HG02798 (cell line): Measurements from ENCODE around the gene SLC12A1.

ENCODE experiments used
- ATAC-seq: cut with Tn5 transposase; IDR thresholded peaks from one replicate; pipeline ENCODE4 v1.9.1; 2021; ENCODE audit warnings: mild to moderate bottlenecking; ENCODE audit not compliant: unreplicated experiment, poor library complexity

Gene SLC12A1

GRCh38 chr15:48340111-48340510 lies 134.0 kb downstream of the SLC12A1 start:
- ATAC-seq, result no peak

GRCh38 chr15:48343865-48344264 lies 137.8 kb downstream of the SLC12A1 start:
- ATAC-seq, result no peak

GRCh38 chr15:48345516-48345915 lies 139.4 kb downstream of the SLC12A1 start:
- no peak for ATAC-seq

- ATAC-seq, result peak; percentile 90
Measured at GRCh38 chr15:48352474-48353072, 146.5 kb downstream of the SLC12A1 start.
